HAP-1 (cell line): ENCODE results near the gene PLEKHG2.

Experiments
- DNase-seq, 2 experiments: peaks; one replicate each; pipeline ENCODE4 v3.0.0-alpha.2; 2016 to 2020; ENCODE audit warnings: low spot score in 2 of 2
- H3K27me3 ChIP-seq: fragments of 250-450 bp; sonication (Bioruptor Pico); 2 replicates; pipeline ENCODE4 v1.5.1; 2020; ENCODE audit warnings: low read depth, mild to moderate bottlenecking, moderate library complexity
- H3K36me3 ChIP-seq: fragments of 250-450 bp; sonication (Bioruptor Pico); replicated peaks from 2 replicates; pipeline ENCODE4 v1.5.1; 2020; ENCODE audit warnings: mild to moderate bottlenecking
- H3K4me1 ChIP-seq: fragments of 250-450 bp; sonication (Bioruptor Pico); 2 replicates; pipeline ENCODE4 v1.5.1; 2020; ENCODE audit warnings: mild to moderate bottlenecking
- H3K4me3 ChIP-seq: fragments of 250-450 bp; sonication (Bioruptor Pico); 2 replicates; pipeline ENCODE4 v1.5.1; 2020; ENCODE audit warnings: mild to moderate bottlenecking, moderate library complexity
- H3K9me3 ChIP-seq: fragments of 250-450 bp; sonication (Bioruptor Pico); 2 replicates; pipeline ENCODE4 v1.5.1; 2020; ENCODE audit warnings: mild to moderate bottlenecking, moderate library complexity
- in situ Hi-C: fragments of 300-500 bp; cut with MboI; formaldehyde crosslinking; loops from 3 replicates; pipeline ENCODE4 v1.14.3; 2020; ENCODE audit warnings: low sequenced_read_pairs, inconsistent platforms, mixed read lengths

Gene PLEKHG2

GRCh38 chr19:39428283-39429112 is 16.0 kb downstream of the PLEKHG2 start:
- no peaks in the 10 kb centered on the region for H3K9me3 ChIP-seq
- DNase-seq = peak in 1 of 2 experiments; percentile 67
- in situ Hi-C loops = no loop called here
- no peak overlapping the region for H3K4me3 ChIP-seq
- no peaks in the 10 kb centered on the region for H3K27me3 ChIP-seq
- peaks cover 6% of the 10 kb centered on the region for H3K4me1 ChIP-seq
- H3K36me3 ChIP-seq = peaks cover 27% of the 10 kb centered on the region

- H3K9me3 ChIP-seq = 0 out of 2 replicates have a peak, but pooled peaks cover 4% of the 10 kb centered on the region
- in situ Hi-C loops = no loop called here
- DNase-seq = peak; percentile 67 to 79
Observed at GRCh38 chr19:39430675-39431593, 18.5 kb downstream of the PLEKHG2 start.

GRCh38 chr19:39432677-39433025 is 20.2 kb downstream of the PLEKHG2 start:
- no peak overlapping the region for H3K4me3 ChIP-seq
- peaks cover 17% of the 10 kb centered on the region for H3K4me1 ChIP-seq
- H3K9me3 ChIP-seq = 0 out of 2 replicates have a peak, but pooled peaks cover 4% of the 10 kb centered on the region
- in situ Hi-C loops = no loop called here
- no peak for DNase-seq
- no peaks in the 10 kb centered on the region for H3K27me3 ChIP-seq
- peaks cover 40% of the 10 kb centered on the region for H3K36me3 ChIP-seq

More at GRCh38 chr19:39430675-39431593, 18.5 kb downstream of the PLEKHG2 start:
- Histone ChIP-seq H3K27me3 (no peaks in the 10 kb centered on the region), H3K4me1 (peaks cover 12% of the 10 kb centered on the region), H3K36me3 (peaks cover 40% of the 10 kb centered on the region), H3K4me3 (no peak overlapping the region)

- Histone ChIP-seq H3K36me3 (peaks cover 40% of the 10 kb centered on the region), H3K27me3 (no peaks in the 10 kb centered on the region), H3K4me1 (peaks cover 17% of the 10 kb centered on the region), H3K4me3 (no peak overlapping the region), H3K9me3 (0 out of 2 replicates have a peak, but pooled peaks cover 4% of the 10 kb centered on the region)
- DNase-seq = no peak
- in situ Hi-C loops = no loop called here
Observed at GRCh38 chr19:39433480-39434079, 21.1 kb downstream of the PLEKHG2 start.

GRCh38 chr19:39434123-39435076 is 21.9 kb downstream of the PLEKHG2 start:
- no peak for DNase-seq
- in situ Hi-C loops = no loop called here
- H3K36me3 ChIP-seq = peaks cover 40% of the 10 kb centered on the region
- no peaks in the 10 kb centered on the region for H3K27me3 ChIP-seq
- 0 out of 2 replicates have a peak, but pooled peaks cover 4% of the 10 kb centered on the region for H3K9me3 ChIP-seq
- peaks cover 17% of the 10 kb centered on the region for H3K4me1 ChIP-seq
- H3K4me3 ChIP-seq = peak overlapping the region; percentile 100

GRCh38 chr19:39435499-39436349 is 23.3 kb downstream of the PLEKHG2 start, which contains the start of gene RPS16:
Gene RPS16 (minus strand): TSS chr19:39435949. CDS start chr19:39435895, 54 bp downstream.
- H3K27me3 ChIP-seq = no peaks in the 10 kb centered on the region
- in situ Hi-C loops = no loop called here
- 0 out of 2 replicates have a peak, but pooled peaks cover 4% of the 10 kb centered on the region for H3K9me3 ChIP-seq
- peaks cover 40% of the 10 kb centered on the region for H3K36me3 ChIP-seq
- DNase-seq = peak; percentile 95 to 99
- peak within 1 kb of the TSS; percentile 100 for H3K4me3 ChIP-seq
- H3K4me1 ChIP-seq = peaks cover 18% of the 10 kb centered on the region

- Histone ChIP-seq H3K4me1 (peaks cover 12% of the 10 kb centered on the region), H3K9me3 (0 out of 2 replicates have a peak, but pooled peaks cover 4% of the 10 kb centered on the region), H3K36me3 (peaks cover 40% of the 10 kb centered on the region), H3K4me3 (peak overlapping the region; percentile 100), H3K27me3 (no peaks in the 10 kb centered on the region)
- DNase-seq = no peak
- in situ Hi-C loops = no loop called here
Observed at GRCh38 chr19:39436350-39436716, 23.9 kb downstream of the PLEKHG2 start.

GRCh38 chr19:39438270-39438934 is 25.9 kb downstream of the PLEKHG2 start:
- DNase-seq = no peak
- peaks cover 12% of the 10 kb centered on the region for H3K4me1 ChIP-seq
- in situ Hi-C loops = no loop called here

GRCh38 chr19:39444598-39445195 is 32.2 kb downstream of the PLEKHG2 start:
- Histone ChIP-seq H3K4me3 (peak overlapping the region; percentile 82), H3K27me3 (no peaks in the 10 kb centered on the region), H3K36me3 (peaks cover 9% of the 10 kb centered on the region), H3K4me1 (peaks cover 8% of the 10 kb centered on the region), H3K9me3 (no peaks in the 10 kb centered on the region)
- in situ Hi-C loops = loop anchor here (10.0 kb wide), 1 partner anchor 90 kb away; the partner anchor contains the start of gene EID2B
- no peak for DNase-seq

More at GRCh38 chr19:39438270-39438934, 25.9 kb downstream of the PLEKHG2 start:
- 0 out of 2 replicates have a peak, but pooled peaks cover 4% of the 10 kb centered on the region for H3K9me3 ChIP-seq
- H3K27me3 ChIP-seq = no peaks in the 10 kb centered on the region
- no peak overlapping the region for H3K4me3 ChIP-seq
- H3K36me3 ChIP-seq = peaks cover 23% of the 10 kb centered on the region

GRCh38 chr19:39445196-39446111 is 33.0 kb downstream of the PLEKHG2 start, which contains the start of gene SUPT5H:
Gene SUPT5H (plus strand): TSS chr19:39445582. CDS start chr19:39445891, 309 bp downstream.
- peaks cover 9% of the 10 kb centered on the region for H3K36me3 ChIP-seq
- H3K4me1 ChIP-seq = peaks cover 6% of the 10 kb centered on the region
- in situ Hi-C loops = loop anchor here (10.0 kb wide), 1 partner anchor 89 kb away; the partner anchor contains the start of gene EID2B
- peak; percentile 94 to 98 for DNase-seq
- no peaks in the 10 kb centered on the region for H3K27me3 ChIP-seq
- H3K4me3 ChIP-seq = peak within 1 kb of the TSS; percentile 82
- no peaks in the 10 kb centered on the region for H3K9me3 ChIP-seq
